Measurements from ENCODE around the gene XPR1.

Gene XPR1

GRCh38 chr1:180935326-180936109 is 303.7 kb downstream of the XPR1 start:
- Histone ChIP-seq H3K9ac (ENCODE audit: low read depth, low read length) (no peak overlapping the region), H3K27me3 (ENCODE audit: control insufficient read depth, insufficient read depth, low read length) (no peaks in the 10 kb centered on the region), H3K9me3 (ENCODE audit: control insufficient read depth, insufficient read depth, low read length) (no peaks in the 10 kb centered on the region), H3K4me1 (ENCODE audit: control insufficient read depth, insufficient read depth, low read length) (peaks cover 5% of the 10 kb centered on the region), H3K36me3 (ENCODE audit: control insufficient read depth, insufficient read depth, low read length) (no peaks in the 10 kb centered on the region), H3K4me3 (ENCODE audit: low read depth, low read length) (no peak overlapping the region)

GRCh38 chr1:180936110-180937011 is 304.5 kb downstream of the XPR1 start:
- no peaks in the 10 kb centered on the region for H3K27me3 ChIP-seq (ENCODE audit: control insufficient read depth, insufficient read depth, low read length)
- no peak overlapping the region for H3K9ac ChIP-seq (ENCODE audit: low read depth, low read length)
- H3K9me3 ChIP-seq (ENCODE audit: control insufficient read depth, insufficient read depth, low read length) = no peaks in the 10 kb centered on the region
- no peaks in the 10 kb centered on the region for H3K36me3 ChIP-seq (ENCODE audit: control insufficient read depth, insufficient read depth, low read length)
- no peak overlapping the region for H3K4me3 ChIP-seq (ENCODE audit: low read depth, low read length)
- peaks cover 5% of the 10 kb centered on the region for H3K4me1 ChIP-seq (ENCODE audit: control insufficient read depth, insufficient read depth, low read length)

- no peaks in the 10 kb centered on the region for H3K36me3 ChIP-seq (ENCODE audit: control insufficient read depth, insufficient read depth, low read length)
- no peaks in the 10 kb centered on the region for H3K27me3 ChIP-seq (ENCODE audit: control insufficient read depth, insufficient read depth, low read length)
- peaks cover 5% of the 10 kb centered on the region for H3K4me1 ChIP-seq (ENCODE audit: control insufficient read depth, insufficient read depth, low read length)
- H3K9me3 ChIP-seq (ENCODE audit: control insufficient read depth, insufficient read depth, low read length) = no peaks in the 10 kb centered on the region
- H3K9ac ChIP-seq (ENCODE audit: low read depth, low read length) = no peak overlapping the region
- no peak overlapping the region for H3K4me3 ChIP-seq (ENCODE audit: low read depth, low read length)
Observed at GRCh38 chr1:180937012-180937372, 305.2 kb downstream of the XPR1 start.

GRCh38 chr1:180937624-180938225 is 305.9 kb downstream of the XPR1 start:
- no peak overlapping the region for H3K9ac ChIP-seq (ENCODE audit: low read depth, low read length)
- H3K4me1 ChIP-seq (ENCODE audit: control insufficient read depth, insufficient read depth, low read length) = peaks cover 5% of the 10 kb centered on the region
- H3K4me3 ChIP-seq (ENCODE audit: low read depth, low read length) = no peak overlapping the region
- no peaks in the 10 kb centered on the region for H3K27me3 ChIP-seq (ENCODE audit: control insufficient read depth, insufficient read depth, low read length)
- no peaks in the 10 kb centered on the region for H3K36me3 ChIP-seq (ENCODE audit: control insufficient read depth, insufficient read depth, low read length)
- no peaks in the 10 kb centered on the region for H3K9me3 ChIP-seq (ENCODE audit: control insufficient read depth, insufficient read depth, low read length)

- no peak overlapping the region for H3K9ac ChIP-seq (ENCODE audit: low read depth, low read length)
- H3K9me3 ChIP-seq (ENCODE audit: control insufficient read depth, insufficient read depth, low read length) = no peaks in the 10 kb centered on the region
- H3K4me3 ChIP-seq (ENCODE audit: low read depth, low read length) = no peak overlapping the region
- H3K36me3 ChIP-seq (ENCODE audit: control insufficient read depth, insufficient read depth, low read length) = no peaks in the 10 kb centered on the region
- no peaks in the 10 kb centered on the region for H3K27me3 ChIP-seq (ENCODE audit: control insufficient read depth, insufficient read depth, low read length)
- peaks cover 5% of the 10 kb centered on the region for H3K4me1 ChIP-seq (ENCODE audit: control insufficient read depth, insufficient read depth, low read length)
Observed at GRCh38 chr1:180939073-180939710, 307.4 kb downstream of the XPR1 start.

- H3K4me3 ChIP-seq (ENCODE audit: low read depth, low read length) = no peak overlapping the region
- no peaks in the 10 kb centered on the region for H3K9me3 ChIP-seq (ENCODE audit: control insufficient read depth, insufficient read depth, low read length)
- no peak overlapping the region for H3K9ac ChIP-seq (ENCODE audit: low read depth, low read length)
- peaks cover 5% of the 10 kb centered on the region for H3K4me1 ChIP-seq (ENCODE audit: control insufficient read depth, insufficient read depth, low read length)
- H3K36me3 ChIP-seq (ENCODE audit: control insufficient read depth, insufficient read depth, low read length) = no peaks in the 10 kb centered on the region
- H3K27me3 ChIP-seq (ENCODE audit: control insufficient read depth, insufficient read depth, low read length) = no peaks in the 10 kb centered on the region
Observed at GRCh38 chr1:180939711-180940103, 307.9 kb downstream of the XPR1 start.

Data from iPS-15b (cell line).